HepG2 (cell line): ENCODE measurements around the gene NCAM2. TPM values are rescaled to one million over a fixed set of nuclear protein-coding genes. Genes with fewer than 3 reads are reported as not detected.

Experiments
- ATAC-seq: fragments of 200-7000 bp; cut with Tn5 transposase; 3 replicates; pipeline ENCODE4 v1.9.1; 2020; ENCODE audit warnings: mild to moderate bottlenecking, moderate library complexity
- BruUV-seq: library from RNA; stranded (reverse); fragments of 400-500 nt; replicated peaks from 2 replicates; lab custom pipeline; 2021; lab: Mats Ljungman, UMichigan
- CTCF ChIA-PET: fragments of 300-600 bp; formaldehyde crosslinking; extraction: SDS; loops from one replicate; lab custom pipeline; 2021; ENCODE audit warnings: low total read pairs, inconsistent platforms, low intra/inter-chr PET ratio; lab: Yijun Ruan, JAX
- POLR2A ChIA-PET: fragments of 350-600 bp; sonication (Branson Sonifier 250); formaldehyde crosslinking; loops from one replicate; lab custom pipeline; 2020; ENCODE audit warnings: antibody characterized with exemption, inconsistent platforms; lab: Yijun Ruan, JAX
- DNase-seq: peaks from one replicate; pipeline ENCODE4 v3.0.0-alpha.2; 2015; ENCODE audit warnings: low spot score
- FAIRE-seq: peaks from 3 replicates; lab custom pipeline; 2011; peaks lifted over from hg19 to GRCh38; lab: Jason Lieb, UNC
- H2AFZ ChIP-seq: one replicate; pipeline ENCODE4 v1.6.1; 2011; ENCODE audit warnings: low read length, inconsistent platforms
- H3K27ac ChIP-seq: fragments of 300-600 bp; 3 replicates; pipeline ENCODE4 v1.8.0; 2011; ENCODE audit warnings: mixed run types, mild to moderate bottlenecking, mixed read lengths, low read length, inconsistent platforms; ENCODE audit not compliant: insufficient read depth; ENCODE audit errors: extremely low read length
- H3K27me3 ChIP-seq, 2 experiments: fragments of 200-600 bp in 1 of 2; 2 replicates in 1 of 2; 3 replicates in 1 of 2; pipeline versions ENCODE4 v1.6.0 to v1.8.0; 2011; ENCODE audit warnings: low read length in 2 of 2, mild to moderate bottlenecking in 2 of 2, moderate library complexity in 2 of 2, inconsistent platforms in 1 of 2; ENCODE audit not compliant: insufficient read depth in 2 of 2, control insufficient read depth in 1 of 2
- H3K36me3 ChIP-seq, 2 experiments: fragments of 200-600 bp in 1 of 2; replicated peaks in 1 of 2; 2 replicates in 1 of 2; 3 replicates in 1 of 2; pipeline versions ENCODE4 v1.5.1 to v1.8.0; 2011; ENCODE audit warnings: low read length in 2 of 2, inconsistent platforms in 1 of 2; ENCODE audit not compliant: insufficient read depth in 2 of 2, control insufficient read depth in 1 of 2
- H3K4me1 ChIP-seq: 2 replicates; pipeline ENCODE4 v1.5.1; 2012; ENCODE audit warnings: low read length, inconsistent platforms; ENCODE audit not compliant: insufficient read depth
- H3K4me2 ChIP-seq: 2 replicates; pipeline ENCODE4 v1.6.0; 2011; ENCODE audit warnings: low read depth, low read length, inconsistent platforms
- H3K4me3 ChIP-seq, 3 experiments: fragments of 200-600 bp in 1 of 3; sonication (generic), shearing (Covaris generic) in 1 of 3; replicated peaks in 1 of 3; 2 replicates each; pipeline ENCODE4 v1.5.1; 2011 to 2016; ENCODE audit warnings: low read length in 3 of 3, inconsistent platforms in 2 of 3, low read depth in 2 of 3, mild to moderate bottlenecking in 2 of 3, control low read depth in 1 of 3, mixed read lengths in 1 of 3; ENCODE audit not compliant: insufficient read depth in 1 of 3
- H3K79me2 ChIP-seq: one replicate; pipeline ENCODE4 v1.6.1; 2011; ENCODE audit warnings: low read length, inconsistent platforms; ENCODE audit not compliant: insufficient read depth
- H3K9ac ChIP-seq: 2 replicates; pipeline ENCODE4 v1.6.0; 2011; ENCODE audit warnings: mild to moderate bottlenecking, low read depth, low read length, inconsistent platforms; ENCODE audit not compliant: insufficient read depth
- H3K9me3 ChIP-seq: 2 replicates; pipeline ENCODE4 v1.5.1; 2012; ENCODE audit warnings: mild to moderate bottlenecking, low read length
- H4K20me1 ChIP-seq: 2 replicates; pipeline ENCODE4 v1.6.0; 2011; ENCODE audit warnings: inconsistent platforms, mild to moderate bottlenecking, low read length, moderate library complexity; ENCODE audit not compliant: insufficient read depth
- FOXJ3 ChIP-seq: sonication (generic); formaldehyde crosslinking; IDR thresholded peaks from 2 replicates; pipeline ENCODE4 v1.4.0; 2020; ENCODE audit warnings: missing genetic modification reagents, mild to moderate bottlenecking, borderline replicate concordance
- HMG20A ChIP-seq: IDR thresholded peaks from 2 replicates; pipeline ENCODE4 v1.6.1; 2016; ENCODE audit warnings: borderline replicate concordance
- HMGXB3 ChIP-seq: sonication (generic); formaldehyde crosslinking; IDR thresholded peaks from 2 replicates; pipeline ENCODE4 v1.4.0; 2020; ENCODE audit warnings: missing genetic modification reagents, borderline replicate concordance
- SOX5 ChIP-seq: IDR thresholded peaks from 2 replicates; pipeline ENCODE4 v1.6.1; 2016; ENCODE audit warnings: borderline replicate concordance
- ZFAT ChIP-seq: sonication (generic); formaldehyde crosslinking; conservative IDR thresholded peaks from 2 replicates; pipeline ENCODE4 v1.8.1; 2023; ENCODE audit warnings: missing genetic modification reagents, inconsistent platforms
- ZNF121 ChIP-seq: sonication (generic); formaldehyde crosslinking; IDR thresholded peaks from 2 replicates; pipeline ENCODE4 v1.5.0; 2020; ENCODE audit warnings: mild to moderate bottlenecking, missing genetic modification reagents
- ZNF407 ChIP-seq: sonication (generic); formaldehyde crosslinking; IDR thresholded peaks from one replicate; pipeline ENCODE4 v1.5.1; 2020; ENCODE audit warnings: mild to moderate bottlenecking, missing genetic modification reagents; ENCODE audit errors: not compliant biosample characterization
- ZNF775 ChIP-seq: sonication (generic); formaldehyde crosslinking; IDR thresholded peaks from 2 replicates; pipeline ENCODE4 v1.4.0; 2020; ENCODE audit warnings: missing genetic modification reagents, mild to moderate bottlenecking, moderate library complexity, borderline replicate concordance
- in situ Hi-C: cut with HindIII; loops from 2 replicates; pipeline ENCODE4 v1.10.0; 2017; ENCODE audit warnings: low pct_unique_long_range_greater_than_20kb; ENCODE audit not compliant: extremely low pct_ligation_motif_present
- intact Hi-C: fragments of 100-400 bp; cut with micrococcal nuclease; formaldehyde crosslinking; loops from one replicate; pipeline ENCODE4 v1.10.0; 2022; ENCODE audit not compliant: unreplicated experiment
- polyA plus RNA-seq, 8 experiments: library from polyadenylated mRNA; depleted of rRNA in 3 of 8; stranded (reverse) in 7 of 8; unstranded in 1 of 8; fragments of >200 nt; fragmentation: Illumina TruSeq in 4 of 8; extraction: Trizol in 4 of 8; gene quantifications; 2 replicates each; pipeline versions ENCODE4 v1.2.1 to v1.2.3, GENCODE V29; 2011 to 2016; ENCODE audit warnings: low read depth in 4 of 8, missing spikeins in 1 of 8, mixed read lengths in 1 of 8; ENCODE audit not compliant: insufficient read depth in 1 of 8
- total RNA-seq, 5 experiments: library from RNA; depleted of rRNA; stranded (reverse); fragments of >200 nt; fragmentation: Illumina TruSeq; extraction: Trizol; gene quantifications; 2 replicates each; pipeline ENCODE4 v1.2.3, GENCODE V29; 2016; ENCODE audit warnings: low read depth in 1 of 5
- TF ChIP-seq, protein P1 (sequence below): fragments of 450-650 bp; IDR thresholded peaks from 2 replicates; pipeline ENCODE4 v1.6.1; 2017; ENCODE audit warnings: mild to moderate bottlenecking

The NCAM2 gene
- total and polyA plus RNA-seq, 2 of the 13 experiments (the other 11 are each of a cell fraction or from before 2014, with no cell fraction given) = not detected

DNA sequence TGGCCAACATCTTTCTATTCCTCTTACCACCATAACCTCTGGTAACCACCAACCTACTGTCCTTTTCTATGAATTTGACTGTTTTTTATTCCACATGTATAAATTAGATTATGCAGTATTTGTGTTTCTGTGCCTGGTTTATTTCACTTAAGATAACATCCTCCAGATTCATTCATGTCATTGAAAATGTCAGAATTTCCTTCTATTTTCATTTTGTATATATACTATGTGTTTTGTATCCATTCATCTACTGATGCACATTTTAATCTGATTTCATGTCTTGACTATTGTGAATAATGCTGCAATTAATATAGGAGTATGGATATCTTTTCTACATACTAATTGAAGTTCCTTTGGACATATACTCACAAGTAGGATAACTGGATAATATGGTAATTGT, 403.2 kb downstream of the NCAM2 start:
- in situ Hi-C loops (no loop called here), intact Hi-C loops (no loop called here)
- BruUV-seq = no TSS peak
- ChIA-PET CTCF (no interaction called here), POLR2A (no interaction called here)
- Histone ChIP-seq H3K79me2 (no peaks in the 10 kb centered on the region), H3K36me3 (no peaks in the 10 kb centered on the region), H3K4me3 (no peak overlapping the region), H3K4me2 (no peak overlapping the region), H4K20me1 (no peaks in the 10 kb centered on the region), H2AFZ (no peak overlapping the region), H3K4me1 (no peaks in the 10 kb centered on the region), H3K9me3 (peaks cover 78% of the 10 kb centered on the region), H3K9ac (no peak overlapping the region), H3K27me3 (no peaks in the 10 kb centered on the region), H3K27ac (no peak overlapping the region)
- no peak for FAIRE-seq
- ATAC-seq = no peak
- DNase-seq = no peak
- TF ChIP-seq HMG20A (CRISPR knock-in tag) = no peak
- no peak for TF ChIP-seq ZFAT (CRISPR knock-in tag)
- no peak for TF ChIP-seq SOX5 (CRISPR knock-in tag)
- TF ChIP-seq, protein P1, sequence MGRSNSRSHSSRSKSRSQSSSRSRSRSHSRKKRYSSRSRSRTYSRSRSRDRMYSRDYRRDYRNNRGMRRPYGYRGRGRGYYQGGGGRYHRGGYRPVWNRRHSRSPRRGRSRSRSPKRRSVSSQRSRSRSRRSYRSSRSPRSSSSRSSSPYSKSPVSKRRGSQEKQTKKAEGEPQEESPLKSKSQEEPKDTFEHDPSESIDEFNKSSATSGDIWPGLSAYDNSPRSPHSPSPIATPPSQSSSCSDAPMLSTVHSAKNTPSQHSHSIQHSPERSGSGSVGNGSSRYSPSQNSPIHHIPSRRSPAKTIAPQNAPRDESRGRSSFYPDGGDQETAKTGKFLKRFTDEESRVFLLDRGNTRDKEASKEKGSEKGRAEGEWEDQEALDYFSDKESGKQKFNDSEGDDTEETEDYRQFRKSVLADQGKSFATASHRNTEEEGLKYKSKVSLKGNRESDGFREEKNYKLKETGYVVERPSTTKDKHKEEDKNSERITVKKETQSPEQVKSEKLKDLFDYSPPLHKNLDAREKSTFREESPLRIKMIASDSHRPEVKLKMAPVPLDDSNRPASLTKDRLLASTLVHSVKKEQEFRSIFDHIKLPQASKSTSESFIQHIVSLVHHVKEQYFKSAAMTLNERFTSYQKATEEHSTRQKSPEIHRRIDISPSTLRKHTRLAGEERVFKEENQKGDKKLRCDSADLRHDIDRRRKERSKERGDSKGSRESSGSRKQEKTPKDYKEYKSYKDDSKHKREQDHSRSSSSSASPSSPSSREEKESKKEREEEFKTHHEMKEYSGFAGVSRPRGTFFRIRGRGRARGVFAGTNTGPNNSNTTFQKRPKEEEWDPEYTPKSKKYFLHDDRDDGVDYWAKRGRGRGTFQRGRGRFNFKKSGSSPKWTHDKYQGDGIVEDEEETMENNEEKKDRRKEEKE = no peak
- TF ChIP-seq ZNF121 (CRISPR knock-in tag) = no peak
- TF ChIP-seq ZNF407 (CRISPR knock-in tag) = no peak
- TF ChIP-seq ZNF775 = no peak
- no peak for TF ChIP-seq HMGXB3 (CRISPR knock-in tag)
- TF ChIP-seq FOXJ3 (CRISPR knock-in tag) = no peak
